HuH-7.5 (cell line): ENCODE results near the gene HK2.
"Not testable (repeated sequence)": the region's sequence is repeated elsewhere in the genome, so short reads cannot be mapped to it uniquely, and the experiment has no call there.

Experiments used
- DNase-seq: peaks from one replicate; pipeline ENCODE4 v3.0.0; 2011; ENCODE audit warnings: low spot score

Gene HK2

GRCh38 chr2:74834792-74835755 is 1.1 kb downstream of the HK2 start:
- DNase-seq = peak; percentile 38

GRCh38 chr2:74835831-74836674 is 2.1 kb downstream of the HK2 start:
- peak; percentile 60 for DNase-seq

GRCh38 chr2:74836675-74837401 is 2.9 kb downstream of the HK2 start:
- DNase-seq = no peak

- DNase-seq = no peak
These were observed 7.7 kb downstream of the HK2 start for GRCh38 chr2:74841641-74842040.

GRCh38 chr2:74843433-74843832 is 9.5 kb downstream of the HK2 start:
- DNase-seq = no peak

GRCh38 chr2:74843899-74844298 is 10.0 kb downstream of the HK2 start:
- DNase-seq = no peak

GRCh38 chr2:74844752-74845151 is 10.8 kb downstream of the HK2 start:
- no peak for DNase-seq

GRCh38 chr2:74845217-74845751 is 11.4 kb downstream of the HK2 start:
- no peak for DNase-seq

- DNase-seq = no peak
These were observed 12.1 kb downstream of the HK2 start for GRCh38 chr2:74845991-74846390.

GRCh38 chr2:74846481-74846880 is 12.6 kb downstream of the HK2 start:
- DNase-seq = no peak

- DNase-seq = no peak
These were observed 13.3 kb downstream of the HK2 start for GRCh38 chr2:74847070-74847858.

GRCh38 chr2:74849228-74849892 is 15.4 kb downstream of the HK2 start:
- DNase-seq = no peak

GRCh38 chr2:74850496-74851190 is 16.7 kb downstream of the HK2 start:
- DNase-seq = no peak

- DNase-seq = no peak
These were observed 17.3 kb downstream of the HK2 start for GRCh38 chr2:74851191-74851566.

GRCh38 chr2:74853360-74853759 is 19.4 kb downstream of the HK2 start:
- DNase-seq = not testable (repeated sequence)

GRCh38 chr2:74854401-74854800 is 20.5 kb downstream of the HK2 start:
- no peak for DNase-seq

GRCh38 chr2:74855114-74855707 is 21.3 kb downstream of the HK2 start:
- DNase-seq = not testable (repeated sequence)

- DNase-seq = no peak
These were observed 22.2 kb downstream of the HK2 start for GRCh38 chr2:74856004-74856578.

- no peak for DNase-seq
These were observed 22.7 kb downstream of the HK2 start for GRCh38 chr2:74856599-74856998.
